ENCODE data around the gene DMKN.

DNA sequence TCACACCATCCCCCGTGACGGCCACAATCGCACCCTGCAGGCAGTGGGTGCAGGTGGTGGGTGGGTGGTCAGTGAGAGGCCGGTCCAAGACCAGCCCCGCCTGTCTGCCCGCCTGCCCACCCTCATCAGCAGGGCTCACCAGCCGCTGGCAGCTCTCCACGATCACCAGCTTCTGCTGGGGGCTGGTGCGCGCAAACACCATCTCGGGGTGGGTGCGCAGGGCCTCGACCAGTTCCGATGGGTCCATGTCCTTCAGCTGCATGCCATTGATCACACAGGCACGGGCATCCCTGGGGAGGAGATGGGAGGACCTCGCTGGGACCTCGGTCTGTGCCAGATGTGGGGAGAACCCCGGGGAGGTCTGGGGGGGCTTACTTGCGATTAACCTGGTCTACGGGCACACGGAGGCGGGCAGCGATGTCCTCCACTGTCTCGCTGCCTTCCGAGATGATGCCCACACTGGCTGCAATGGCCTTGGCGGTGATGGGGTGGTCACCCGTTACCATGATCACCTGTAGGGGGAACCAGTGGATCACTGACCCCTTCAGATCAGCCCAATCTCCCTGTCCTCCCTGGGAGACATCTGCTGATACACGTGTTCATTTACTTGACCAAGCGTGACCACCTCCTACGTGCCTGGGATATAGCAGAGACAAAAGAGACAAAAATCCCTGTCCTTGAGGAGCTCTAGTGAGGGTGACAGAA, 42.0 kb upstream of the DMKN start:
- TF ChIP-seq, protein P1, sequence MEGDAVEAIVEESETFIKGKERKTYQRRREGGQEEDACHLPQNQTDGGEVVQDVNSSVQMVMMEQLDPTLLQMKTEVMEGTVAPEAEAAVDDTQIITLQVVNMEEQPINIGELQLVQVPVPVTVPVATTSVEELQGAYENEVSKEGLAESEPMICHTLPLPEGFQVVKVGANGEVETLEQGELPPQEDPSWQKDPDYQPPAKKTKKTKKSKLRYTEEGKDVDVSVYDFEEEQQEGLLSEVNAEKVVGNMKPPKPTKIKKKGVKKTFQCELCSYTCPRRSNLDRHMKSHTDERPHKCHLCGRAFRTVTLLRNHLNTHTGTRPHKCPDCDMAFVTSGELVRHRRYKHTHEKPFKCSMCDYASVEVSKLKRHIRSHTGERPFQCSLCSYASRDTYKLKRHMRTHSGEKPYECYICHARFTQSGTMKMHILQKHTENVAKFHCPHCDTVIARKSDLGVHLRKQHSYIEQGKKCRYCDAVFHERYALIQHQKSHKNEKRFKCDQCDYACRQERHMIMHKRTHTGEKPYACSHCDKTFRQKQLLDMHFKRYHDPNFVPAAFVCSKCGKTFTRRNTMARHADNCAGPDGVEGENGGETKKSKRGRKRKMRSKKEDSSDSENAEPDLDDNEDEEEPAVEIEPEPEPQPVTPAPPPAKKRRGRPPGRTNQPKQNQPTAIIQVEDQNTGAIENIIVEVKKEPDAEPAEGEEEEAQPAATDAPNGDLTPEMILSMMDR (IDR thresholded peaks at IDR 0.05; ENCODE audit: low read depth, low read length, poor library complexity, severe bottlenecking): peak; percentile 41
- no peak for TF ChIP-seq EZH2phosphoT487 (IDR thresholded peaks at IDR 0.05; ENCODE audit: borderline replicate concordance, low read length)

Measured in DOHH2 (cell line).